Parathyroid adenoma (tissue), 2 donors: ENCODE measurements around the gene SETD1B.
"Not testable (repeated sequence)": the region's sequence is repeated elsewhere in the genome, so short reads cannot be mapped to it uniquely, and the experiment has no call there.

Experiments
- H2AFZ ChIP-seq: fragments of 300-600 bp; sonication (generic); one replicate; pipeline ENCODE4 v1.7.0; 2017; ENCODE audit warnings: antibody characterized with exemption, mild to moderate bottlenecking
- H3K27ac ChIP-seq: fragments of 300-600 bp; sonication (generic); one replicate; pipeline ENCODE4 v1.7.0; 2017
- H3K27me3 ChIP-seq: fragments of 300-600 bp; sonication (generic); one replicate; pipeline ENCODE4 v1.7.0; 2017; ENCODE audit warnings: low read length; ENCODE audit not compliant: control insufficient read depth, insufficient read depth
- H3K36me3 ChIP-seq: fragments of 300-600 bp; sonication (generic); one replicate; pipeline ENCODE4 v1.7.0; 2017; ENCODE audit warnings: low read length; ENCODE audit not compliant: control insufficient read depth, insufficient read depth
- H3K4me1 ChIP-seq: fragments of 300-600 bp; sonication (generic); one replicate; pipeline ENCODE4 v1.7.0; 2017; ENCODE audit warnings: control low read depth
- H3K4me2 ChIP-seq: fragments of 300-600 bp; sonication (generic); one replicate; pipeline ENCODE4 v1.7.0; 2017; ENCODE audit warnings: low read length
- H3K4me3 ChIP-seq: fragments of 300-600 bp; sonication (generic); one replicate; pipeline ENCODE4 v1.7.0; 2017; ENCODE audit warnings: low read depth, low read length
- H3K79me2 ChIP-seq: fragments of 300-600 bp; sonication (generic); one replicate; pipeline ENCODE4 v1.7.0; 2017; ENCODE audit warnings: control low read depth
- H3K9ac ChIP-seq: fragments of 300-600 bp; sonication (generic); one replicate; pipeline ENCODE4 v1.7.0; 2017; ENCODE audit warnings: mild to moderate bottlenecking
- H3K9me3 ChIP-seq: fragments of 300-600 bp; sonication (generic); one replicate; pipeline ENCODE4 v1.7.0; 2017; ENCODE audit warnings: low read length; ENCODE audit not compliant: control insufficient read depth
- CTCF ChIP-seq: fragments of 300-600 bp; sonication (generic); IDR thresholded peaks from one replicate; pipeline ENCODE4 v1.7.0; 2017; ENCODE audit warnings: antibody characterized with exemption, mild to moderate bottlenecking
- donor health status: primary hyperparathyroidism.

SETD1B gene

GRCh38 chr12:121849211-121849610, 45.4 kb downstream of the SETD1B start:
- TF ChIP-seq CTCF: no peak

DNA sequence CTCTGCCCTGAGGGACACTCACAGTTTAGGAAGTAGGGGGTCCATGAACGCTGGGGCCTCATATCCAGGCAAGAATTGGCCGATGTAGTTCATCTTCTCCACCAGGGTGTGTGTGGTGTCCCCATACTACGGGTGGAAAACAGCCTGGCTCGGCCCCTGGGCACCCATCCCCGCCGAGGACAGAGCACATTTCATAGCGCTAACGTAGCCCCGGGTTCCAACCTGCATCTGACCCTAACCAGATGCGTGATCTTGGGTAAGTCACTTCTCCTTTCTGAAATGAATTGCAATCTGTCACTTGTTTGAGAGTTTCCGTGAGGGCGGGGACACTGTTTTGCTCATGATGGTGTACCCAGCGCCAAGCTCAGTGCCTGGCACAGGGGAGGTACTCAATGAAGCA, 45.9 kb downstream of the SETD1B start:
- no peaks in the 10 kb centered on the region for H3K27me3 ChIP-seq
- H3K79me2 ChIP-seq: no peaks in the 10 kb centered on the region
- no peak for TF ChIP-seq CTCF
- H3K4me1 ChIP-seq: no peaks in the 10 kb centered on the region
- H3K4me2 ChIP-seq: no peak overlapping the region
- H2AFZ ChIP-seq: no peak overlapping the region
- H3K9me3 ChIP-seq: no peaks in the 10 kb centered on the region
- no peak overlapping the region for H3K4me3 ChIP-seq
- no peaks in the 10 kb centered on the region for H3K36me3 ChIP-seq
- no peak overlapping the region for H3K9ac ChIP-seq
- H3K27ac ChIP-seq: no peak overlapping the region

More at GRCh38 chr12:121849211-121849610, 45.4 kb downstream of the SETD1B start:
- Histone ChIP-seq H3K4me1 (no peaks in the 10 kb centered on the region), H3K9me3 (no peaks in the 10 kb centered on the region), H3K27ac (no peak overlapping the region), H3K79me2 (no peaks in the 10 kb centered on the region), H3K9ac (no peak overlapping the region), H3K4me2 (no peak overlapping the region), H3K27me3 (no peaks in the 10 kb centered on the region), H3K4me3 (no peak overlapping the region), H3K36me3 (no peaks in the 10 kb centered on the region), H2AFZ (no peak overlapping the region)

DNA sequence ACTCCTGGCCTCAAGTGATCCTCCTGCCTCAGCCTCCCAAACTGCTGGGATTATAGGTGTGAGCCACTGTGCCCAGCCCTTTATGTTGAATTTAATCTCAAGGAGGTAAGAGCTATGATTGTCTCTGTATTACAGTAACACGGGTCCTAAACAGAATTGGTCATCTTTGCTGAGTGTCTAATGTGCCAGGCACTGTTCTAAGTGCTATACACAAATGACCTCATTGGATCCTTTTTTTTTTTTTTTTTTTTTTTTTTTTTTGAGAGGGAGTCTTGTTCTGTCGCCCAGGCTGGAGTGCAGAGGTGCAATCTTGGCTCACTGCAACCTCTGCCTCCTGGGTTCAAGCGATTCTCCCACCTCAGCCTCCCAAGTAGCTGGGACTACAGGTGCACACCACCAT, 48.6 kb downstream of the SETD1B start:
- H3K79me2 ChIP-seq, H3K27ac ChIP-seq, H3K27me3 ChIP-seq, H3K4me1 ChIP-seq, H3K9ac ChIP-seq, H3K4me3 ChIP-seq, H3K36me3 ChIP-seq, H3K9me3 ChIP-seq, H2AFZ ChIP-seq, H3K4me2 ChIP-seq: not testable (repeated sequence)

GRCh38 chr12:121857322-121858246, 53.8 kb downstream of the SETD1B start:
- Histone ChIP-seq H3K27me3 (no peaks in the 10 kb centered on the region), H2AFZ (no peak overlapping the region), H3K27ac (no peak overlapping the region), H3K9me3 (no peaks in the 10 kb centered on the region), H3K4me2 (no peak overlapping the region), H3K9ac (no peak overlapping the region), H3K4me3 (no peak overlapping the region), H3K4me1 (peaks cover 9% of the 10 kb centered on the region), H3K36me3 (no peaks in the 10 kb centered on the region), H3K79me2 (no peaks in the 10 kb centered on the region)
- no peak for TF ChIP-seq CTCF

GRCh38 chr12:121858318-121858661, 54.5 kb downstream of the SETD1B start:
- no peaks in the 10 kb centered on the region for H3K36me3 ChIP-seq
- no peak overlapping the region for H3K4me3 ChIP-seq
- no peak for TF ChIP-seq CTCF
- H2AFZ ChIP-seq: no peak overlapping the region
- H3K79me2 ChIP-seq: no peaks in the 10 kb centered on the region
- no peak overlapping the region for H3K27ac ChIP-seq
- H3K27me3 ChIP-seq: no peaks in the 10 kb centered on the region
- H3K4me1 ChIP-seq: peaks cover 9% of the 10 kb centered on the region
- H3K9me3 ChIP-seq: no peaks in the 10 kb centered on the region
- H3K4me2 ChIP-seq: no peak overlapping the region
- H3K9ac ChIP-seq: no peak overlapping the region
